IMR-90 (cell line): ENCODE results near the gene KLHL3. TPM values are rescaled to one million over a fixed set of nuclear protein-coding genes. Genes with fewer than 3 reads are reported as not detected.

Source experiments
- ATAC-seq: fragments of 200-7000 bp; cut with Tn5 transposase; 2 replicates; pipeline ENCODE4 v1.9.1; 2020; ENCODE audit warnings: low read depth, mild to moderate bottlenecking, moderate library complexity
- BruUV-seq: library from RNA; stranded (reverse); fragments of 400-500 nt; replicated peaks from 2 replicates; lab custom pipeline; 2021; lab: Mats Ljungman, UMichigan
- CTCF ChIA-PET: fragments of 300-600 bp; formaldehyde crosslinking; extraction: SDS; loops from one replicate; lab custom pipeline; 2021; ENCODE audit warnings: antibody characterized with exemption; lab: Yijun Ruan, JAX
- POLR2A ChIA-PET: fragments of 300-600 bp; sonication (Branson Sonifier 250); formaldehyde crosslinking; loops from one replicate; lab custom pipeline; 2022; ENCODE audit warnings: antibody characterized with exemption; ENCODE audit not compliant: unreplicated experiment; lab: Charles Lee
- DNase-seq: peaks from one replicate; pipeline ENCODE4 v3.0.0; 2013
- H2AFZ ChIP-seq: replicated peaks from 2 replicates; pipeline ENCODE3; 2013; ENCODE audit warnings: low read length, mild to moderate bottlenecking; ENCODE audit not compliant: poor library complexity
- H2AK5ac ChIP-seq: 2 replicates; pipeline ENCODE4 v1.6.1; 2013; ENCODE audit warnings: low read depth, low read length, inconsistent platforms
- H2AK9ac ChIP-seq: replicated peaks from 2 replicates; pipeline ENCODE3; 2013; ENCODE audit warnings: mild to moderate bottlenecking, low read depth, low read length, moderate library complexity; ENCODE audit not compliant: poor library complexity
- H2BK120ac ChIP-seq: 2 replicates; pipeline ENCODE4 v1.6.1; 2013; ENCODE audit warnings: low read depth, low read length, inconsistent platforms
- H2BK15ac ChIP-seq: 3 replicates; pipeline ENCODE4 v1.6.1; 2013; ENCODE audit warnings: low read depth, low read length, inconsistent platforms
- H2BK20ac ChIP-seq: 2 replicates; pipeline ENCODE4 v1.6.1; 2013; ENCODE audit warnings: low read depth, mild to moderate bottlenecking, inconsistent platforms, low read length, moderate library complexity
- H2BK5ac ChIP-seq: 2 replicates; pipeline ENCODE4 v1.6.1; 2013; ENCODE audit warnings: mild to moderate bottlenecking, low read depth, low read length, inconsistent platforms; ENCODE audit not compliant: poor library complexity, severe bottlenecking
- H3K14ac ChIP-seq: replicated peaks from 2 replicates; pipeline ENCODE4 v1.6.1; 2013; ENCODE audit warnings: low read depth, low read length, inconsistent platforms
- H3K18ac ChIP-seq: 2 replicates; pipeline ENCODE4 v1.6.1; 2013; ENCODE audit warnings: low read depth, low read length, control low read depth
- H3K23ac ChIP-seq: 2 replicates; pipeline ENCODE4 v1.6.1; 2013; ENCODE audit warnings: low read depth, low read length, inconsistent platforms
- H3K27ac ChIP-seq: 2 replicates; pipeline ENCODE4 v1.5.1; 2013; ENCODE audit warnings: mild to moderate bottlenecking, control low read depth, low read length; ENCODE audit not compliant: insufficient read depth
- H3K27me3 ChIP-seq: 2 replicates; pipeline ENCODE4 v1.6.1; 2013; ENCODE audit warnings: low read length; ENCODE audit not compliant: control insufficient read depth, insufficient read depth
- H3K36me3 ChIP-seq: 2 replicates; pipeline ENCODE4 v1.6.1; 2013; ENCODE audit warnings: low read length, mixed read lengths; ENCODE audit not compliant: control insufficient read depth, insufficient read depth
- H3K4ac ChIP-seq: 2 replicates; pipeline ENCODE4 v1.6.1; 2013; ENCODE audit warnings: low read depth, low read length, inconsistent platforms
- H3K4me1 ChIP-seq: 2 replicates; pipeline ENCODE4 v1.6.1; 2013; ENCODE audit warnings: low read length, mixed read lengths; ENCODE audit not compliant: control insufficient read depth, insufficient read depth
- H3K4me2 ChIP-seq: 2 replicates; pipeline ENCODE4 v1.6.1; 2013; ENCODE audit warnings: low read depth, mild to moderate bottlenecking, control low read depth, low read length, moderate library complexity
- H3K4me3 ChIP-seq: 2 replicates; pipeline ENCODE4 v1.5.1; 2013; ENCODE audit warnings: low read depth, mild to moderate bottlenecking, control low read depth, low read length, moderate library complexity; ENCODE audit not compliant: insufficient read depth
- H3K56ac ChIP-seq: 2 replicates; pipeline ENCODE4 v1.6.1; 2013; ENCODE audit warnings: low read length, inconsistent platforms; ENCODE audit not compliant: insufficient read depth; ENCODE audit errors: extremely low read depth
- H3K79me1 ChIP-seq, 2 experiments: 2 replicates each; pipeline ENCODE4 v1.6.1; 2013; ENCODE audit warnings: low read length in 2 of 2, inconsistent platforms in 1 of 2, low read depth in 1 of 2
- H3K9ac ChIP-seq: 2 replicates; pipeline ENCODE4 v1.6.1; 2013; ENCODE audit warnings: low read depth, low read length, control low read depth
- H3K9me1 ChIP-seq: 2 replicates; pipeline ENCODE4 v1.6.1; 2013; ENCODE audit warnings: low read length, inconsistent platforms; ENCODE audit not compliant: insufficient read depth
- H3K9me3 ChIP-seq: 2 replicates; pipeline ENCODE4 v1.6.1; 2013; ENCODE audit warnings: low read length; ENCODE audit not compliant: control insufficient read depth, insufficient read depth
- H4K20me1 ChIP-seq: 2 replicates; pipeline ENCODE4 v1.6.1; 2013; ENCODE audit warnings: low read length, inconsistent platforms; ENCODE audit not compliant: insufficient read depth
- H4K5ac ChIP-seq: 2 replicates; pipeline ENCODE4 v1.6.1; 2013; ENCODE audit warnings: mild to moderate bottlenecking, low read depth, low read length, control low read depth
- H4K8ac ChIP-seq, 2 experiments: 2 replicates each; pipeline ENCODE4 v1.6.1; 2013; ENCODE audit warnings: low read depth in 2 of 2, low read length in 2 of 2, control low read depth in 1 of 2, inconsistent platforms in 1 of 2
- H4K91ac ChIP-seq: 2 replicates; pipeline ENCODE4 v1.6.1; 2013; ENCODE audit warnings: low read depth, low read length, inconsistent platforms; ENCODE audit not compliant: insufficient read depth
- BHLHE40 ChIP-seq: fragments of 150-350 bp; IDR thresholded peaks from 2 replicates; pipeline ENCODE4 v1.6.1; 2016; ENCODE audit warnings: mild to moderate bottlenecking, low read depth, low read length
- CEBPB ChIP-seq: IDR thresholded peaks from 2 replicates; pipeline ENCODE4 v1.6.1; 2012; ENCODE audit warnings: low read depth, low read length, improper control_type of control experiment
- CHD1 ChIP-seq: IDR thresholded peaks from 2 replicates; pipeline ENCODE4 v1.6.1; 2012; ENCODE audit warnings: low read depth, low read length, improper control_type of control experiment
- CTCF ChIP-seq: conservative IDR thresholded peaks from 2 replicates; pipeline ENCODE4 v1.5.1; 2012; ENCODE audit warnings: mild to moderate bottlenecking, low read depth, low read length, improper control_type of control experiment
- FOS ChIP-seq: fragments of 150-350 bp; IDR thresholded peaks from 2 replicates; pipeline ENCODE4 v1.6.1; 2016; ENCODE audit warnings: low read depth, low read length
- MAFK ChIP-seq: IDR thresholded peaks from 2 replicates; pipeline ENCODE4 v1.6.1; 2012; ENCODE audit warnings: low read depth, low read length, improper control_type of control experiment
- MAZ ChIP-seq: IDR thresholded peaks from 2 replicates; pipeline ENCODE4 v1.6.1; 2012; ENCODE audit warnings: low read depth, mild to moderate bottlenecking, low read length, improper control_type of control experiment, moderate library complexity, borderline replicate concordance
- MXI1 ChIP-seq: IDR thresholded peaks from 2 replicates; pipeline ENCODE4 v1.6.1; 2012; ENCODE audit warnings: low read depth, mild to moderate bottlenecking, low read length, moderate library complexity, borderline replicate concordance
- NFE2L2 ChIP-seq: fragments of 150-350 bp; IDR thresholded peaks from 2 replicates; pipeline ENCODE4 v1.6.1; 2016; ENCODE audit warnings: low read depth, mild to moderate bottlenecking, low read length
- POLR2A ChIP-seq: IDR thresholded peaks from 2 replicates; pipeline ENCODE4 v1.6.1; 2012; ENCODE audit warnings: mild to moderate bottlenecking, low read depth, low read length
- RAD21 ChIP-seq: IDR thresholded peaks from 2 replicates; pipeline ENCODE4 v1.6.1; 2012; ENCODE audit warnings: low read length, improper control_type of control experiment
- RCOR1 ChIP-seq: IDR thresholded peaks from 2 replicates; pipeline ENCODE4 v1.6.1; 2012; ENCODE audit warnings: mild to moderate bottlenecking, low read length, improper control_type of control experiment; ENCODE audit not compliant: insufficient replicate concordance
- RFX5 ChIP-seq: IDR thresholded peaks from 2 replicates; pipeline ENCODE4 v1.8.0; 2012; ENCODE audit warnings: low read depth, mild to moderate bottlenecking, low read length, moderate library complexity
- SMC3 ChIP-seq: fragments of 150-350 bp; IDR thresholded peaks from 2 replicates; pipeline ENCODE4 v1.6.1; 2016; ENCODE audit warnings: low read depth, mild to moderate bottlenecking, antibody characterized with exemption, low read length, moderate library complexity
- USF2 ChIP-seq: fragments of 150-350 bp; IDR thresholded peaks from 2 replicates; pipeline ENCODE4 v1.6.1; 2017; ENCODE audit warnings: mild to moderate bottlenecking, antibody characterized with exemption, low read length, low read depth
- WGBS, 2 experiments: methylation state at CpG; one replicate each; pipeline versions ENCODE4 v1.1.5 to v1.1.7; 2013; ENCODE audit warnings: missing lambda C conversion rate in 2 of 2; ENCODE audit not compliant: insufficient read length in 1 of 2; ENCODE audit errors: extremely low coverage in 2 of 2; 5-methylcytosine and 5-hydroxymethylcytosine counted together
- dilution Hi-C: fragments of 300-500 bp; cut with HindIII; formaldehyde crosslinking; loops from one replicate; pipeline ENCODE4 v1.14.3; 2018; ENCODE audit warnings: low sequenced_read_pairs; ENCODE audit not compliant: unreplicated experiment
- in situ Hi-C: fragments of 300-500 bp; cut with MboI; formaldehyde crosslinking; loops from 3 replicates; pipeline ENCODE4 v1.14.3; 2019; ENCODE audit warnings: low sequenced_read_pairs, inconsistent platforms, mixed read lengths
- intact Hi-C: fragments of 100-400 bp; cut with micrococcal nuclease; formaldehyde crosslinking; loops from 2 replicates; pipeline ENCODE4 v1.10.0; 2022
- polyA plus RNA-seq, 3 experiments: library from polyadenylated mRNA; depleted of rRNA; stranded (reverse); fragments of >200 nt; gene quantifications; 2 replicates each; pipeline ENCODE4 v1.2.3, GENCODE V29; 2012; ENCODE audit warnings: low replicate concordance in 1 of 3
- total RNA-seq: library from RNA; depleted of rRNA; stranded (reverse); fragments of >200 nt; gene quantifications from 2 replicates; pipeline ENCODE4 v1.2.3, GENCODE V29; 2012
- TF ChIP-seq, protein P1 (sequence below): fragments of 150-350 bp; IDR thresholded peaks from 2 replicates; pipeline ENCODE4 v1.6.1; 2016; ENCODE audit warnings: low read depth, mild to moderate bottlenecking, low read length, moderate library complexity, borderline replicate concordance

KLHL3 gene
- total and polyA plus RNA-seq, 2 of the 4 experiments (the other 2 are of a cell fraction) = 2.3 to 4.1 TPM

- WGBS, 2 experiments = 60% methylated on average over 1 of the region's 4 CpGs; no CpG with 5 or more reads in 1 of the 2 experiments
- no peak for ATAC-seq
- CTCF ChIA-PET = no interaction called here
Observed at GRCh38 chr5:137642091-137642490, 93.8 kb downstream of the KLHL3 start.

More at GRCh38 chr5:137642091-137642490, 93.8 kb downstream of the KLHL3 start:
- no peak overlapping the region for H4K5ac ChIP-seq
- intact Hi-C loops = no loop called here
- H3K4me1 ChIP-seq = no peaks in the 10 kb centered on the region
- H2BK5ac ChIP-seq = no peak overlapping the region
- H4K91ac ChIP-seq = no peak overlapping the region
- H3K27ac ChIP-seq = no peak overlapping the region
- no peak overlapping the region for H3K18ac ChIP-seq
- dilution Hi-C loops = no loop called here
- H3K9ac ChIP-seq = no peak overlapping the region
- H3K9me3 ChIP-seq = no peaks in the 10 kb centered on the region
- H3K4ac ChIP-seq = no peak overlapping the region
- H3K4me3 ChIP-seq = no peak overlapping the region
- no peaks in the 10 kb centered on the region for H3K79me1 ChIP-seq
- H3K27me3 ChIP-seq = no peaks in the 10 kb centered on the region; the same call in none of the 2 replicates
- no peak overlapping the region for H2AFZ ChIP-seq
- no peak overlapping the region for H4K8ac ChIP-seq
- no peak overlapping the region for H2BK15ac ChIP-seq
- no peak overlapping the region for H3K4me2 ChIP-seq
- H2BK120ac ChIP-seq = no peak overlapping the region
- POLR2A ChIA-PET = no interaction called here
- DNase-seq = no peak
- no peak overlapping the region for H2BK20ac ChIP-seq
- no peak overlapping the region for H3K14ac ChIP-seq
- H2AK9ac ChIP-seq = no peak overlapping the region
- no peak for TF ChIP-seq FOS
- TF ChIP-seq CHD1 = no peak
- TF ChIP-seq BHLHE40 = no peak
- TF ChIP-seq NFE2L2 = no peak
- TF ChIP-seq CEBPB = no peak
- TF ChIP-seq SMC3 = no peak
- no peak for TF ChIP-seq RAD21
- TF ChIP-seq MAZ = no peak
- TF ChIP-seq MAFK = no peak
- TF ChIP-seq CTCF = no peak
- TF ChIP-seq, protein P1, sequence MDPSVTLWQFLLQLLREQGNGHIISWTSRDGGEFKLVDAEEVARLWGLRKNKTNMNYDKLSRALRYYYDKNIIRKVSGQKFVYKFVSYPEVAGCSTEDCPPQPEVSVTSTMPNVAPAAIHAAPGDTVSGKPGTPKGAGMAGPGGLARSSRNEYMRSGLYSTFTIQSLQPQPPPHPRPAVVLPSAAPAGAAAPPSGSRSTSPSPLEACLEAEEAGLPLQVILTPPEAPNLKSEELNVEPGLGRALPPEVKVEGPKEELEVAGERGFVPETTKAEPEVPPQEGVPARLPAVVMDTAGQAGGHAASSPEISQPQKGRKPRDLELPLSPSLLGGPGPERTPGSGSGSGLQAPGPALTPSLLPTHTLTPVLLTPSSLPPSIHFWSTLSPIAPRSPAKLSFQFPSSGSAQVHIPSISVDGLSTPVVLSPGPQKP = no peak
- no peak for TF ChIP-seq POLR2A
- no peak for TF ChIP-seq MXI1
- TF ChIP-seq RCOR1 = no peak
- no peak for TF ChIP-seq USF2
- TF ChIP-seq RFX5 = no peak
- in situ Hi-C loops = loop anchor here (25.0 kb wide), 2 partner anchors 420 to 495 kb away; partner anchors contain the start of gene NME5
- peaks cover 2% of the 10 kb centered on the region; the same call in 1 of the 2 replicates for H3K9me1 ChIP-seq
- H4K20me1 ChIP-seq = no peaks in the 10 kb centered on the region
- no peak overlapping the region for H3K23ac ChIP-seq
- BruUV-seq = no TSS peak
- no peak overlapping the region for H3K56ac ChIP-seq
- no peak overlapping the region for H2AK5ac ChIP-seq
- no peaks in the 10 kb centered on the region for H3K36me3 ChIP-seq
